ENCODE results near the gene XRCC4. TPM values are rescaled to one million over a fixed set of nuclear protein-coding genes. Genes with fewer than 3 reads are reported as not detected.

The XRCC4 gene
- total RNA-seq, 1 experiment from 2014 or later: 24.6 TPM

DNA sequence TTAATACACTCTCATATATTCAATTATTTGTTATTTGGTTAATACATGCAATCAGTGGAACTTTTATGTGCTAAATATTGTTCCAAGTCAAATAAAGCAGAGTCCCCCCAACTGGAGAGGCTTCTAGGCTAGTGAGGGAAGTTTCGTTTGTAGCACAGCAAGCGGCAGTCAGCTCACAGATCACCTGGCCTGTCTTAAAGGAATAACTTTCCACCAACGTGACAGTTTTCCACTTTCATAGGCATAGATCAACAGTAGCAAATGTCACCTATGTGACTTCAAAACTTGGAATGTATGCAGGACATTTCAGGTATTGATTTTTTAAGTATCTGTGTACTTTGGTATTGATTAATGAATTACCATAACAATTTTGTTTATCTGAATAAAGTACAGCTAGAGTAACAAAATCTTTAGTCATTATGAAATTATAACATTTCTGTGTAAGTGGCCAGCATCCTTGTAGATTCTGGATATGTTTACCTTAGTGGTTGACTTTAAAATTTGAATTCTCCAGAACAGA, 264.5 kb downstream of the XRCC4 start:
- Histone ChIP-seq H3K4me1 (ENCODE audit: control insufficient read depth in 1 of 2, insufficient read depth in 2 of 2, low read length in 2 of 2) (no peaks in the 10 kb centered on the region), H3K4me3 (replicated peaks in 1 of 2; ENCODE audit: low read depth in 1 of 2, low read length in 2 of 2) (no peak overlapping the region), H3K27me3 (ENCODE audit: insufficient read depth, low read length) (no peaks in the 10 kb centered on the region), H3K9ac (ENCODE audit: low read length) (no peak overlapping the region), H3K4me2 (ENCODE audit: low read length) (no peak overlapping the region), H3K27ac (ENCODE audit: low read depth, low read length) (no peak overlapping the region), H3K9me3 (ENCODE audit: control insufficient read depth in 1 of 2, insufficient read depth in 1 of 2, low read depth in 1 of 2, low read length in 2 of 2) (no peaks in the 10 kb centered on the region), H2AFZ (ENCODE audit: low read depth, low read length, poor library complexity, severe bottlenecking) (no peak overlapping the region), H3K79me2 (ENCODE audit: insufficient read depth, low read length) (no peaks in the 10 kb centered on the region), H4K20me1 (ENCODE audit: insufficient read depth) (no peaks in the 10 kb centered on the region), H3K9me2 (ENCODE audit: insufficient read depth) (no peaks in the 10 kb centered on the region), H3K36me3 (ENCODE audit: control insufficient read depth in 1 of 2, insufficient read depth in 2 of 2, low read length in 2 of 2) (no peaks in the 10 kb centered on the region)
- CTCF ChIA-PET: no interaction called here
- no TSS peak for BruUV-seq (replicated peaks)
- RAD21 ChIA-PET (ENCODE audit: low non-redundant PET in 1 of 2, low total read pairs in 2 of 2, uncharacterized antibody in 2 of 2, unreplicated experiment in 2 of 2): no interaction called here
- no peak for DNase-seq (ENCODE audit: low read depth, low spot score)
- ATAC-seq: no peak
- POLR2A ChIA-PET: no interaction called here
- intact Hi-C loops (cut with micrococcal nuclease): no loop called here
- TF ChIP-seq TCF7L2 (IDR thresholded peaks at IDR 0.05; ENCODE audit: borderline replicate concordance, extremely low read depth, insufficient read depth, insufficient read length): no peak
- TF ChIP-seq EZH2phosphoT487 (IDR thresholded peaks at IDR 0.05; ENCODE audit: borderline replicate concordance): no peak
- TF ChIP-seq, protein P1, sequence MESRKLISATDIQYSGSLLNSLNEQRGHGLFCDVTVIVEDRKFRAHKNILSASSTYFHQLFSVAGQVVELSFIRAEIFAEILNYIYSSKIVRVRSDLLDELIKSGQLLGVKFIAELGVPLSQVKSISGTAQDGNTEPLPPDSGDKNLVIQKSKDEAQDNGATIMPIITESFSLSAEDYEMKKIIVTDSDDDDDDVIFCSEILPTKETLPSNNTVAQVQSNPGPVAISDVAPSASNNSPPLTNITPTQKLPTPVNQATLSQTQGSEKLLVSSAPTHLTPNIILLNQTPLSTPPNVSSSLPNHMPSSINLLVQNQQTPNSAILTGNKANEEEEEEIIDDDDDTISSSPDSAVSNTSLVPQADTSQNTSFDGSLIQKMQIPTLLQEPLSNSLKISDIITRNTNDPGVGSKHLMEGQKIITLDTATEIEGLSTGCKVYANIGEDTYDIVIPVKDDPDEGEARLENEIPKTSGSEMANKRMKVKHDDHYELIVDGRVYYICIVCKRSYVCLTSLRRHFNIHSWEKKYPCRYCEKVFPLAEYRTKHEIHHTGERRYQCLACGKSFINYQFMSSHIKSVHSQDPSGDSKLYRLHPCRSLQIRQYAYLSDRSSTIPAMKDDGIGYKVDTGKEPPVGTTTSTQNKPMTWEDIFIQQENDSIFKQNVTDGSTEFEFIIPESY (IDR thresholded peaks at IDR 0.05; ENCODE audit: extremely low read depth, insufficient replicate concordance, low read length): no peak
- TF ChIP-seq ATF3 (IDR thresholded peaks at IDR 0.05): no peak
- no peak for TF ChIP-seq CTCF (IDR thresholded peaks at IDR 0.05 in 2 of 3, conservative IDR thresholded peaks at IDR 0.05 in 1 of 3; ENCODE audit: borderline replicate concordance in 1 of 3, insufficient read depth in 1 of 3, low read depth in 2 of 3, low read length in 2 of 3)
- no peak for TF ChIP-seq CEBPB (IDR thresholded peaks at IDR 0.05; ENCODE audit: low read depth)
- no peak for TF ChIP-seq POLR2AphosphoS5 (IDR thresholded peaks at IDR 0.05; ENCODE audit: low read depth, low read length)
- TF ChIP-seq RAD21 (IDR thresholded peaks at IDR 0.05; ENCODE audit: low read depth): no peak
- TF ChIP-seq SIN3A (IDR thresholded peaks at IDR 0.05; ENCODE audit: low read depth): no peak
- TF ChIP-seq YY1 (IDR thresholded peaks at IDR 0.05; ENCODE audit: extremely low read depth, insufficient replicate concordance, low read depth, low read length): no peak
- TF ChIP-seq ZFX (IDR thresholded peaks at IDR 0.05): no peak
